Natural killer cell (primary cell): ENCODE results near the gene NAGLU. TPM values are rescaled to one million over a fixed set of nuclear protein-coding genes. Genes with fewer than 3 reads are reported as not detected.
"Not testable (repeated sequence)": the region's sequence is repeated elsewhere in the genome, so short reads cannot be mapped to it uniquely, and the experiment has no call there.

Experiments used
- ATAC-seq, 3 donors: fragments of 150-1000 bp in 2 of 3; fragments of 200-7000 bp in 1 of 3; cut with Tn5 transposase; 1 replicate in 1 of 3; 2 replicates in 2 of 3; pipeline ENCODE4 v1.10.0; 2021; ENCODE audit warnings: mild to moderate bottlenecking in 2 of 3, moderate library complexity in 2 of 3
- DNase-seq, 2 donors: peaks; one replicate each; pipeline versions ENCODE4 v3.0.0 to v3.0.0-alpha.2; 2013 to 2021; ENCODE audit warnings: mixed read lengths in 1 of 2
- H3K27ac ChIP-seq: one replicate; pipeline ENCODE4 v1.5.1; 2013; ENCODE audit warnings: mild to moderate bottlenecking, low read length
- H3K27me3 ChIP-seq: one replicate; pipeline ENCODE4 v1.6.1; 2013; ENCODE audit warnings: low read length; ENCODE audit not compliant: control insufficient read depth, insufficient read depth
- H3K36me3 ChIP-seq: one replicate; pipeline ENCODE4 v1.6.1; 2013; ENCODE audit warnings: low read length; ENCODE audit not compliant: control insufficient read depth, insufficient read depth
- H3K4me1 ChIP-seq: one replicate; pipeline ENCODE4 v1.6.1; 2013; ENCODE audit warnings: low read length; ENCODE audit not compliant: control insufficient read depth, insufficient read depth
- H3K4me3 ChIP-seq: one replicate; pipeline ENCODE4 v1.5.1; 2013; ENCODE audit warnings: low read length
- H3K9me3 ChIP-seq: one replicate; pipeline ENCODE4 v1.6.1; 2013; ENCODE audit warnings: low read length; ENCODE audit not compliant: control insufficient read depth, insufficient read depth
- H3K27ac Mint-ChIP-seq, 2 donors: one replicate each; pipeline ENCODE4 v1.8.0; 2022; ENCODE audit warnings: mild to moderate bottlenecking in 2 of 2, mixed read lengths in 2 of 2, moderate library complexity in 1 of 2
- H3K27me3 Mint-ChIP-seq, 2 donors: one replicate each; pipeline ENCODE4 v1.8.0; 2022; ENCODE audit warnings: low read depth in 2 of 2, mixed read lengths in 2 of 2
- H3K36me3 Mint-ChIP-seq: one replicate; pipeline ENCODE4 v1.8.0; 2022; ENCODE audit warnings: mixed read lengths
- H3K4me1 Mint-ChIP-seq, 2 donors: one replicate each; pipeline ENCODE4 v1.8.0; 2022; ENCODE audit warnings: mixed read lengths in 2 of 2
- H3K4me3 Mint-ChIP-seq: one replicate; pipeline ENCODE4 v1.8.0; 2022; ENCODE audit warnings: mild to moderate bottlenecking, moderate library complexity, mixed read lengths
- H3K9me3 Mint-ChIP-seq, 2 donors: one replicate each; pipeline ENCODE4 v1.8.0; 2022; ENCODE audit warnings: mixed read lengths in 2 of 2
- WGBS: methylation state at CpG from one replicate; pipeline ENCODE4 v1.1.7; 2013; ENCODE audit warnings: missing lambda C conversion rate; ENCODE audit not compliant: insufficient coverage; 5-methylcytosine and 5-hydroxymethylcytosine counted together
- intact Hi-C: fragments of 100-400 bp; cut with micrococcal nuclease; formaldehyde crosslinking; loops from one replicate; pipeline ENCODE4 v1.14.2; 2022
- total RNA-seq, 4 donors: library from RNA; stranded (reverse); fragments of 120-200 nt in 1 of 4; gene quantifications; one replicate each; pipeline versions ENCODE4 v1.2.3 to v1.2.4, GENCODE V29; 2013 to 2022
- TF ChIP-seq, protein P1 (sequence below): fragments of 200-600 bp; IDR thresholded peaks from one replicate; pipeline ENCODE4 v1.8.0; 2022; ENCODE audit warnings: antibody characterized with exemption

The NAGLU gene
- total RNA-seq, 3 donors from 2014 or later (not counting 1 experiment from before 2014, with no cell fraction given), result 34.8 to 44.3 (median 36.4) TPM

DNA sequence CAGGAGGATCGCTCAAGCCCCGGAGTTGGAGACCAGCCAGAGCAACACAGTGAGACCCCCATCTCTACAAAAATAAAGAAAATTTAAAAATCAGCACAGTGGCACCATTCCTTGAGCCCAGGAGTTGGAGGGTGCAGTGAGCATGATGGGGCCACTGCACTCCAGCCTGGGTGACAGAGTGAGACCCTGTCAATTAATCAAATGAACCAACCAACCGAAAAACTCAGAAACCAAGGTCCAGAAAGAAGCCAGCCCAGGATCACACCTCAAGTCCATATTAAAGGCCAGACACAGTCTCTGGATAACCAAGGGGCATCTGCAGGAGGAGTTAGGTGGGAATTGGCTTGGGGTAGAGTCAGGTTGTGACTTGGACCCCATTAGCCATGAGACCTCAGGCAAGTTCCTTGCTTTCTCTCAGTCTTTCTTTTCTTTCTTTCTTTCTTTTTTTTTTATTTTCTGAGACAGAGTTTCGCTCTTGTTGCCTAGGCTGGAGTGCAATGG, 19.1 kb downstream of the NAGLU start:
- Mint-ChIP-seq H3K9me3 (no peaks in the 10 kb centered on the region), H3K27ac (peak overlapping the region; percentile 82 to 91), H3K27me3 (no peaks in the 10 kb centered on the region), H3K4me3 (peak overlapping the region; percentile 91), H3K4me1 (peaks cover 10 to 35% of the 10 kb centered on the region in 2 donors), H3K36me3 (no peaks in the 10 kb centered on the region)
- Histone ChIP-seq H3K27me3 (no peaks in the 10 kb centered on the region), H3K9me3 (no peaks in the 10 kb centered on the region), H3K27ac (peak overlapping the region; percentile 94), H3K4me1 (peaks cover 30% of the 10 kb centered on the region), H3K4me3 (peak overlapping the region; percentile 86), H3K36me3 (no peaks in the 10 kb centered on the region)
- peak in 1 of 3 donors; percentile 1 for ATAC-seq
- 25% methylated on average over 4 of the region's 4 CpGs for WGBS
- TF ChIP-seq, protein P1, sequence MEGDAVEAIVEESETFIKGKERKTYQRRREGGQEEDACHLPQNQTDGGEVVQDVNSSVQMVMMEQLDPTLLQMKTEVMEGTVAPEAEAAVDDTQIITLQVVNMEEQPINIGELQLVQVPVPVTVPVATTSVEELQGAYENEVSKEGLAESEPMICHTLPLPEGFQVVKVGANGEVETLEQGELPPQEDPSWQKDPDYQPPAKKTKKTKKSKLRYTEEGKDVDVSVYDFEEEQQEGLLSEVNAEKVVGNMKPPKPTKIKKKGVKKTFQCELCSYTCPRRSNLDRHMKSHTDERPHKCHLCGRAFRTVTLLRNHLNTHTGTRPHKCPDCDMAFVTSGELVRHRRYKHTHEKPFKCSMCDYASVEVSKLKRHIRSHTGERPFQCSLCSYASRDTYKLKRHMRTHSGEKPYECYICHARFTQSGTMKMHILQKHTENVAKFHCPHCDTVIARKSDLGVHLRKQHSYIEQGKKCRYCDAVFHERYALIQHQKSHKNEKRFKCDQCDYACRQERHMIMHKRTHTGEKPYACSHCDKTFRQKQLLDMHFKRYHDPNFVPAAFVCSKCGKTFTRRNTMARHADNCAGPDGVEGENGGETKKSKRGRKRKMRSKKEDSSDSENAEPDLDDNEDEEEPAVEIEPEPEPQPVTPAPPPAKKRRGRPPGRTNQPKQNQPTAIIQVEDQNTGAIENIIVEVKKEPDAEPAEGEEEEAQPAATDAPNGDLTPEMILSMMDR, result no peak
- DNase-seq, result no peak
- intact Hi-C loops, result loop anchor here (2.0 kb wide), 1 partner anchor 18 kb away; the partner anchor contains the start of gene NAGLU

DNA sequence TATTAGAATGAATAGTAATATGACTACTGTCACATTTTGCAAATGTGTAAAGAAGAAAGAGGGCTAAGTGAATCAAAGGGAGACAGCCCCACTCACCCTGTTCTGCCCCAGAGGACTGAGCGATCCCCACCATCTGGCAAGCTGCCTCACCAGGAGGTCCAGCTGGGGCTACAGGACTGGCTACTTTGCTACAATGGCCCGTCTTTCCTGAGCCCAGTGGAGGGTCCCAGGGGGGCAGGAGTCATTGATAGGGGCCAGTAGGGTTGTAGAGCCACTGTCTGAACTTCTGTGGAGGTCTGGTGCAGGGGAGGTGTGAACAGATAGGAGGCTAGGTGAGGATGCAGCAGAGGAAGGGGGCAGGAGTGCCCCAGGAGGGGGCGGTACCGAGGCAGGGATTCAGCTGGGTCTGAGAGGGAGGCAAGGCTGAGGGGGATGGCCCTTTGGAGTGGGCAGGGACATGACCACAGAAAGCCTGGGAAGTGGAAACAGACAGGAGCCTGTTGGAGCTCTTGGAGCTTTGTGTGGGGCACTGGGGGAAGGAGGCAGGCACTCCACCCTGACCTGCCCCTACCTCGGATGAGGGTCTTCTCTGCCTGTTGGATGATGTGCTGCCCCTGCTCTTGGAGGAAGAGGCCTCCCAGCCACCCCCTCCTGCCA, 20.0 kb downstream of the NAGLU start:
- not testable (repeated sequence) for H3K27ac Mint-ChIP-seq, H3K27me3 ChIP-seq, H3K27me3 Mint-ChIP-seq, H3K4me3 ChIP-seq, H3K27ac ChIP-seq, DNase-seq, H3K36me3 Mint-ChIP-seq, ATAC-seq, H3K36me3 ChIP-seq, H3K9me3 Mint-ChIP-seq, H3K9me3 ChIP-seq
- Mint-ChIP-seq H3K4me1 (peaks cover 10 to 35% of the 10 kb centered on the region in 2 donors), H3K4me3 (peak overlapping the region; percentile 21)
- 71% methylated on average over 5 of the region's 5 CpGs for WGBS
- intact Hi-C loops, result loop anchor here (2.0 kb wide), 1 partner anchor 19 kb away; the partner anchor contains the start of gene NAGLU
- peaks cover 30% of the 10 kb centered on the region for H3K4me1 ChIP-seq

DNA sequence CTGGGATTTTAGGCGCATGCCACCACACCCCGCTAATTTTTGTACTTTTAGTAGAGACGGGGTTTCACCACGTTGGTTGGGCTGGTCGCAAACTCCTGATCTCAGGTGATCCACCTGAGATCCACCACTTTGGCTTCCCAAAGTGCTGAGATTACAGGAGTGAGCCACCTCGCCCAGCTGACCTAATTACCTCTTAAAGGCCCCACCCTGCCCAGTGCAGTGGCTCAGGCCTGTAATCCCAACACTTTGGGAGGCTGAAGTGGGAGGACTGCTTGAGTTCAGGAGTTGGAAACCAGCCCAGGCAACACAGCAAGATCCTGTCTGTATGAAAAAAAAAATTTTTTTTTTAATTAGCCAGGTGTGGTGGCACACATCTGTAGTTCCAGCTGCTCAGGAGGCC, 23.0 kb downstream of the NAGLU start:
- intact Hi-C loops, result no loop called here
- peaks cover 4% of the 10 kb centered on the region for H3K36me3 ChIP-seq
- TF ChIP-seq, protein P1, result no peak
- Mint-ChIP-seq H3K4me3 (no peak overlapping the region), H3K27ac (no peak overlapping the region), H3K36me3 (no peaks in the 10 kb centered on the region), H3K27me3 (no peaks in the 10 kb centered on the region), H3K9me3 (no peaks in the 10 kb centered on the region), H3K4me1 (peaks cover 30 to 44% of the 10 kb centered on the region in 2 donors)
- no peaks in the 10 kb centered on the region for H3K9me3 ChIP-seq
- no peak overlapping the region for H3K27ac ChIP-seq
- H3K4me3 ChIP-seq, result no peak overlapping the region
- 95% methylated on average over 6 of the region's 6 CpGs for WGBS
- H3K4me1 ChIP-seq, result peaks cover 47% of the 10 kb centered on the region
- H3K27me3 ChIP-seq, result no peaks in the 10 kb centered on the region
- ATAC-seq (no peak), DNase-seq (no peak)

DNA sequence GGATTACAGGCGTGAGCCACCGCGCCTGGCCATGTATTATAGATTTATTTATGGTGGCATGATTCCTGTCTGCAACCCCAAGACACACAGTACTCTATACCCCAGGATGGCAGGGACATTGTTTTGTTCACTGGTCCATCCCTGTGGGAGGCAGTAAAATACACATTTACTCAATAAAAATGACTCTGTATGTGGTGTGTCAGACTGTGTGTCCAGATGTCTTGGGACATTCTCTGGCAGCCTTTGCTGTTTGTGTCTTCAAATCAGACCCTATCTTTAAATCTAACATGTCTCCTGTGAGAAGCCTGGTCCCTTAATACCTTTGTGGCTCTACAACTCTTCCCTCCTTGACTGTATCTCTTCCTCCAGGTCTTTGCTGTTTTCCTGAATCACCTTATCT, 24.2 kb downstream of the NAGLU start:
- intact Hi-C loops, result no loop called here
- Histone ChIP-seq H3K27ac (no peak overlapping the region), H3K9me3 (no peaks in the 10 kb centered on the region), H3K36me3 (peaks cover 15% of the 10 kb centered on the region), H3K4me3 (no peak overlapping the region), H3K27me3 (no peaks in the 10 kb centered on the region), H3K4me1 (peaks cover 40% of the 10 kb centered on the region)
- no peak for DNase-seq
- Mint-ChIP-seq H3K4me3 (peak overlapping the region; percentile 65), H3K27ac (no peak overlapping the region), H3K36me3 (no peaks in the 10 kb centered on the region), H3K27me3 (no peaks in the 10 kb centered on the region), H3K9me3 (no peaks in the 10 kb centered on the region), H3K4me1 (peaks cover 25 to 32% of the 10 kb centered on the region in 2 donors)
- no peak for ATAC-seq
- TF ChIP-seq, protein P1, result no peak
- no CpG with 5 or more reads among the region's 3 CpGs for WGBS
